Bronchial epithelial cell (primary cell): Measurements from ENCODE around the gene OR2D2. TPM values are rescaled to one million over a fixed set of nuclear protein-coding genes. Genes with fewer than 3 reads are reported as not detected.

ENCODE experiments used
- DNase-seq: peaks from one replicate; pipeline ENCODE4 v3.0.0-alpha.2; 2010; ENCODE audit warnings: low read depth
- FAIRE-seq: peaks from 2 replicates; lab custom pipeline; 2011; peaks lifted over from hg19 to GRCh38; lab: Jason Lieb, UNC
- H3K27me3 ChIP-seq: 2 replicates; pipeline ENCODE4 v1.5.1; 2011; ENCODE audit warnings: low read length; ENCODE audit not compliant: control insufficient read depth, insufficient read depth
- H3K36me3 ChIP-seq: 2 replicates; pipeline ENCODE4 v1.5.1; 2011; ENCODE audit warnings: low read length; ENCODE audit not compliant: control insufficient read depth, insufficient read depth
- H3K4me3 ChIP-seq: 2 replicates; pipeline ENCODE4 v1.5.1; 2011; ENCODE audit warnings: mild to moderate bottlenecking, low read depth, low read length, control low read depth
- total RNA-seq: library from RNA; depleted of rRNA; stranded (reverse); fragments of >200 nt; gene quantifications from 2 replicates; pipeline ENCODE4 v1.2.1, GENCODE V29; 2014
- TF ChIP-seq, protein P1 (sequence below): IDR thresholded peaks from 2 replicates; pipeline ENCODE4 v1.5.1; 2011; ENCODE audit warnings: mild to moderate bottlenecking, moderate library complexity, low read length, control low read depth, inconsistent platforms; ENCODE audit not compliant: insufficient read depth, severe bottlenecking

OR2D2 gene
- total RNA-seq, 1 donor from 2014 or later: not detected

DNA sequence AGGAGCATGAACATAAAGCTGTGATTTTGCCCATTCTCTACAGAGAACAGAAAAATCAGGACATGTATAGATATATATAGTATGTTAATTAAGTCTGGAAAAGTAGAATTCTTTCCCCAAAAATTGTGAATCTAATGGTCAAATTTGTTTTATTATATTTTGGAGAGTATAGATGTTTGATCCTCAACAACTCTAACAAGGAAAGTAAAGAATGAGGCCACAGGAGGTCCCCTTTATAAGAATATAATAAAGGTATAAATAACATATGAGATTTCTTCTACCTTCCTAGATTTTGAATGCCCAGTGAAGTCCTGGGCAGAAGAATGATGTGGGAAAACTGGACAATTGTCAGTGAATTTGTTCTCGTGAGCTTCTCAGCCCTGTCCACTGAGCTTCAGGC is 16.0 kb downstream of the OR2D2 start, which contains the start of gene OR10A4:
Gene OR10A4 (plus strand): TSS at position 301 of the 400 bp plus-strand sequence. CDS start 23 bp downstream, at position 324.
- Histone ChIP-seq H3K27me3 (no peaks in the 10 kb centered on the region), H3K36me3 (no peaks in the 10 kb centered on the region), H3K4me3 (no peak within 1 kb of the TSS)
- TF ChIP-seq, protein P1, sequence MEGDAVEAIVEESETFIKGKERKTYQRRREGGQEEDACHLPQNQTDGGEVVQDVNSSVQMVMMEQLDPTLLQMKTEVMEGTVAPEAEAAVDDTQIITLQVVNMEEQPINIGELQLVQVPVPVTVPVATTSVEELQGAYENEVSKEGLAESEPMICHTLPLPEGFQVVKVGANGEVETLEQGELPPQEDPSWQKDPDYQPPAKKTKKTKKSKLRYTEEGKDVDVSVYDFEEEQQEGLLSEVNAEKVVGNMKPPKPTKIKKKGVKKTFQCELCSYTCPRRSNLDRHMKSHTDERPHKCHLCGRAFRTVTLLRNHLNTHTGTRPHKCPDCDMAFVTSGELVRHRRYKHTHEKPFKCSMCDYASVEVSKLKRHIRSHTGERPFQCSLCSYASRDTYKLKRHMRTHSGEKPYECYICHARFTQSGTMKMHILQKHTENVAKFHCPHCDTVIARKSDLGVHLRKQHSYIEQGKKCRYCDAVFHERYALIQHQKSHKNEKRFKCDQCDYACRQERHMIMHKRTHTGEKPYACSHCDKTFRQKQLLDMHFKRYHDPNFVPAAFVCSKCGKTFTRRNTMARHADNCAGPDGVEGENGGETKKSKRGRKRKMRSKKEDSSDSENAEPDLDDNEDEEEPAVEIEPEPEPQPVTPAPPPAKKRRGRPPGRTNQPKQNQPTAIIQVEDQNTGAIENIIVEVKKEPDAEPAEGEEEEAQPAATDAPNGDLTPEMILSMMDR: no peak
- no peak for DNase-seq
- no peak for FAIRE-seq

DNA sequence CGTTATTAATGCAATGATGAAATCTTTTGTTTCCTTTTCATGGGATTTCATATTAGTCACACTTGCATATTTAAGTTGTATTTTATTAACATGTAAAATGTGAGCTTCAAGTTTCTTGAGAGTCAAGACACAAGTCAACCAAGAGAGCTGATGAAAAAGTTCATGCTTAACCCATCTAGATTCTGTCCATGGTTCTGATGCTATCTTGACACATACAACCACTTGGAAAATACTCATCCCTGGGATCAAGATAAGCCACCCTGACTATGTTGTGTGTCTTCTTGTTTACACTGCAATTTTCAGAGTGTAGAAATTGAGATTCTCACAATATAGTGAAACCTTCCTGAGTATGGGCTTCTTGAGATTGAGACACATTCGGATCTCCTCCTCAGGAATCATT is 16.5 kb downstream of the OR2D2 start:
- TF ChIP-seq, protein P1: no peak
- no peak for FAIRE-seq
- Histone ChIP-seq H3K27me3 (no peaks in the 10 kb centered on the region), H3K36me3 (no peaks in the 10 kb centered on the region), H3K4me3 (no peak overlapping the region)
- DNase-seq: no peak

DNA sequence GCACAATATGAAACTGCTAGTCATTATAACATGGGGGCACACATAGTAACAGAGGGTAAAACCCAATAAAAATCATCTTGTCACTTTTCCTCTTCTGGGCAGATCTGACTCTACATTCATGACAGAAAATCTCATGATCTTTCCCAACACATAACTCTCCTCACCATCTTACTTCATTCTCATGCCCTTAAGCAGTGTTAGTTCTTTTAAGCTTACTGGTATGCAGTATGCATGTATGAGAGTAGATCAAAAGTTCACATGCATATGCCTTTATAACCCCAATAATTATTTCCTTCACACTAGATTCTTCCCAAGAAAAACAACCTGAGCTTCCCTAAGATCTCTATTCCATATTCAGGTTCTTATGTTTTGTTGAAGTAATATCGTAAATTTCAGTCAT is 21.0 kb downstream of the OR2D2 start:
- Histone ChIP-seq H3K4me3 (no peak overlapping the region), H3K27me3 (no peaks in the 10 kb centered on the region), H3K36me3 (no peaks in the 10 kb centered on the region)
- TF ChIP-seq, protein P1: no peak
- FAIRE-seq (no peak), DNase-seq (no peak)

DNA sequence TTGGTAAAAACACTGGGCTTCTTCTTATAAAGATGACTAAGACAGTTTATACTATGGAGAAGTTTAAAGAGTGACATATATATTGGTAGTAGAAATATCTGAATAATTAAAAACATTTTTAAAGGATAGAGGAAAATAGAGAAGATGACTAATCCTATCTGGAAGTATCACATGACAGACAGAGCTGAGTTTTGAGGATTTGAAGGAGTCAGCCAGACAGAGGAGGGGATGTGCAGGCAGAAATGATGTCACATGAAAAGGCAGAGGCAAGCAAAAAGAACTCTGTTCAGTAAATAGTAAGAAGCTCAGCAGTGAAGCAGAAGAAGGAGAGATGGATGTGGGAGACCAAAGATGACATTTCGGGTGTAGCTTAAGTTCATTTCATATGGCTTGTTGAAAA is 27.9 kb downstream of the OR2D2 start:
- DNase-seq (peak; percentile 23), FAIRE-seq (no peak)
- no peaks in the 10 kb centered on the region for H3K27me3 ChIP-seq
- TF ChIP-seq, protein P1: no peak
- no peaks in the 10 kb centered on the region for H3K36me3 ChIP-seq
- H3K4me3 ChIP-seq: no peak overlapping the region

DNA sequence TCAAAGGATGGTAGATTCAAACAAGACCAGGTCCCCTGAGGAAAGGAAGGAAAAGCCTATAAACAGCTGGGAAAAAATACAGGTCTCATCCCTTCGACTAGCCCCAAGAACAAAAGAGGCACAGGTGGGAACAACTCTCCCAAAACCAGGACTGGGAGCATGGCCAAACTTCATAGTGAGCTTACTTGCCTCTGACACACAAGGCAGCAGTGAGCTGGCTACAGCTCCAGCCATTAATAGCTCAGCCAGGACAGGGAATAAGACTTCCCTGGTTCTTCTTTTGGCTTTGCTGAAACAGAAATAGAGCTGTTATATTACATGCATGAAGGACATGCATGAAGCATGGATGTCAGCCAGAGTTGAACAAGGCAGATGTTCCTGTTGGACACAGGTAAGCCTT is 29.3 kb downstream of the OR2D2 start, which contains the start of gene OR10A2:
Gene OR10A2 (plus strand): TSS at position 97 of the 400 bp plus-strand sequence. CDS start 6,698 bp downstream, outside the sequence.
- DNase-seq (peak; percentile 10), FAIRE-seq (no peak)
- Histone ChIP-seq H3K27me3 (no peaks in the 10 kb centered on the region), H3K4me3 (no peak within 1 kb of the TSS), H3K36me3 (no peaks in the 10 kb centered on the region)
- TF ChIP-seq, protein P1: no peak

DNA sequence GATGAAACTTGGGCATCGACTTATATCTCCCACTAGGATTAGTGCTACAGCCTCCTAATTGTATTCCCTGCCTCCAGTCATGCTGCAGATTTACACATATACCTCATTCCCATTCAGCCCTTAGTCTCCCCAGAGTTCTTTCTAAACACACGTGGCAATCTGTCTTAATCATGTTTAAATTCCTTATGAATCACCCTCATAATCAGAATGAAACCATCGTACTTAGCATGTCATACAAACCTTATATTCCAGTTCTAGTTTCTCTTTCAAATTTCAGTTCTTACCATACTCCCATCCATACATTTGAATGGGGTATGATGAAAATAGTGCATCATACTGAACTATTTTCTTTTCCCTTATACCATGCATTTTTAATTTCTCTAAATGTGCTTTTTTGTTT is 35.4 kb downstream of the OR2D2 start:
- Histone ChIP-seq H3K4me3 (no peak overlapping the region), H3K36me3 (no peaks in the 10 kb centered on the region), H3K27me3 (no peaks in the 10 kb centered on the region)
- TF ChIP-seq, protein P1: no peak
- DNase-seq (peak; percentile 77), FAIRE-seq (no peak)
